HG02870 (cell line): Measurements from ENCODE around the gene CHIT1.

Source experiments
- ATAC-seq: cut with Tn5 transposase; IDR thresholded peaks from one replicate; pipeline ENCODE4 v1.9.1; 2021; ENCODE audit warnings: mild to moderate bottlenecking, moderate library complexity; ENCODE audit not compliant: unreplicated experiment

Gene CHIT1

DNA sequence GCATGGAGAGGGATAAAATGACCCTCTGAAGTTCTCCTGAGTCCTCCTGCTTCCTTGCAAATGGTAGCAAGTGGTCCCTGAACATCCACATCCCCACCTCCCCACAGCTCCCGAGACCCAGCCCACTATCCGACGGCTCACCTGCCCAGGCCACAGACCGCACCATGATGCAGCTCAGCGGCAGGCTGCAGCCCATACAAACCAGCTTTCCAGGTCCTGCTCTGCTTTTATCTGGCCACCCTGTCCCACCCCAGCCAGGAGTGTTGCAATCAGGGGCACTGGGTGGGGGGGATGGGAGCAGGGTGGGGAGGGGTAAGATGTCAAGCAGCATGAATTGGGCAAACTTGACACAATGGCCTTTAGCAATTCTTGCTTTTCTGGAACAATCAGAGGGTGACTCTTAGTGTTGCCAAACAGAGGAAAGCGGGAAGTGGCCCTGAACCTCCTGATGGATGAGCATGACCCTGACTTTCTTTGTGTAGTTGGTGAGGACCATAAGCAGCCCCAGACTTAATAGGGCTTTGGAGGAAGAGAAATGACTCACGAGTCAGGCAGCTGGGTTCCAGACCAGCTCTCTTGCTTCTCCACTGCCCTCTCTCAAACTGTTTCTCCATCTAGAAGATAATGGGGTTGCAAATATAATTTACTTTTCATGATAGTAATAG is at the start of gene CHIT1:
CHIT1 (minus strand) TSS at position 203 of the 665 bp plus-strand sequence; CDS start at position 166, 37 bp downstream.
- no peak for ATAC-seq

DNA sequence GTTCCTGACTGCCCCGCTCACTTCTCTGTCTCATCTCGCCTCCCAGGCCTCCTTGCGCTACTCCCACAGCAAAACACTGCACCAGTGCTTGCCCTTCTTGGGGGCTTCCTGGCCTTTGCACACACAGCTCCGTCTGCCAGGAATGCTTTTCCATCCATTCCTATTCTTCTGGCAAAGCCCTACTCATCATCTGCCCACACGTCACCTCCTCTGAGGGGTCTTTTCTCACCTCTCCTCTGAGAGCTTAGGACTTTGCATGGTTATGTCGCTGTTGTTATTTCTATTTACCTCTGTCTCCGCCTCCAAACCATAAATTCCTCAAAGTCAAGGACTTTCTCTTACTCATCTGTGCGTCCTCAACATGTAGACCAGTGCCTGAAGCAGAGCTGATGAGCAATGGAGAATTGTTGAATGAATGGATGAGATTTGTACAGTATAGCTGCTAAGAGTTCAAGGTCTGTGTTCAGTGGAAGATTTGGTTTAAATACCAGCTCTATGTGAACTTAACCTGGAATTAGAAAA is 49.5 kb upstream of the CHIT1 start:
- ATAC-seq: no peak

GRCh38 chr1:203278082-203278884 is 48.8 kb upstream of the CHIT1 start:
- ATAC-seq: no peak

DNA sequence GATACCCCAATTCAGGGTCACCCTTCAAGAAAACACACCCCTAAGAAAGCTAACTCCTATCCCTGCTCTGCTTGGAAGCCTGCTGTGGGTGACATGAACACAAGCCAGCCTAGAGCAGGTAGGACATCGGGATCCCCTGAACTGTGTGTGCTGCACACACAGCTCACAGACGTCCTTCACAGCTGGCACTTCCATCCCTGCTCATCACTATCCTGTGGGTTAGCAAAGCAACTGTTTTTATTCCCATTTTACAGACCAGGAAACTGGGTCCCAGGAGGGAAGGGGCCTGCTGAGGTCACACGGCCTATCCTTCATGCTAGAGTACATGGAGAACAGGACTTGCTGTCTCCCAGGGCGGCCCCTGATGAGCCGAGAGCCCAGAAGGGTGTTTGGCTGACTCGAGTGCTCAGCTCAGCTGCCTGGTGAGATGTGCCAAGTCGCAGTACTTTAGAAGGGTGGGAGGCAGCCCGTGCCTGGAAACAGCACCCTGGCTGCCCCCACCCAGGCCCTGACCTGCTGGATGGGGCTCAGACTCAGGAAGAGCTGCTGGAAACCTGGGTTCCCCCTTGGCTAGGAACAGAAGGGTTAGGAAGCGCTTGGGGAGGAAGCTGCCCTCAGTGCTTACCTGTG is 47.6 kb upstream of the CHIT1 start:
- ATAC-seq: no peak

GRCh38 chr1:203276408-203276807 is 46.9 kb upstream of the CHIT1 start:
- no peak for ATAC-seq

DNA sequence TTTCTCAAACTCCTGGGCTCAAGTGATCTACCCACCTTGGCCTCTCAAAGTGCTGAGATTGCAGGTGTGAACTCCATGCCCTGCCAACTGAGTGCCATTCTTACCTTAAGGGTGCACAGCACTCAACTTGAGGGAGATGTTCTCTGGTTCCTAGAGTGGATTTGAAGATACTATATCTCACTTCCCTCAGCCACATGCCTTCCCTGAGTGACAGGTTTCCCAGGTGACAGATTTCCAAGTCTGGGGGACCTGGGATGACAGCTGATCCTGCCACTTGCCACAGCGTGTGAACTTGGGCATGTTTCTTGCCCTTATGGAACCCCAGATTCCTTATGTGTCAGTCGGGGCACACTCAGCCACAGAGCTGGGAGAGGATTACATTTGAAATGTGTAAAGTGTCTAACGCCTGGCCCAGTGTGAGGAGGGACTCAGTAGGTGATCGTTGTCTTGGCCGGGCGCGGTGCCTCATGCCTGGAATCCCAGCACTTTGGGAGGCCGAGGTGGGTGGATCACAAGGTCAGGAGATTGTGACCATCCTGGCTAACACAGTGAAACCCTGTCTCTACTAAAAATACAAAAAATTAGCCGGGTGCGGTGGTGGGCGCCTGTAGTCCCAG is 46.3 kb upstream of the CHIT1 start:
- ATAC-seq: no peak

GRCh38 chr1:203274603-203275381 is 45.3 kb upstream of the CHIT1 start:
- no peak for ATAC-seq

GRCh38 chr1:203273869-203274602 is 44.6 kb upstream of the CHIT1 start:
- peak; percentile 10 for ATAC-seq

GRCh38 chr1:203273206-203273868 is 43.9 kb upstream of the CHIT1 start:
- ATAC-seq: peak; percentile 45

DNA sequence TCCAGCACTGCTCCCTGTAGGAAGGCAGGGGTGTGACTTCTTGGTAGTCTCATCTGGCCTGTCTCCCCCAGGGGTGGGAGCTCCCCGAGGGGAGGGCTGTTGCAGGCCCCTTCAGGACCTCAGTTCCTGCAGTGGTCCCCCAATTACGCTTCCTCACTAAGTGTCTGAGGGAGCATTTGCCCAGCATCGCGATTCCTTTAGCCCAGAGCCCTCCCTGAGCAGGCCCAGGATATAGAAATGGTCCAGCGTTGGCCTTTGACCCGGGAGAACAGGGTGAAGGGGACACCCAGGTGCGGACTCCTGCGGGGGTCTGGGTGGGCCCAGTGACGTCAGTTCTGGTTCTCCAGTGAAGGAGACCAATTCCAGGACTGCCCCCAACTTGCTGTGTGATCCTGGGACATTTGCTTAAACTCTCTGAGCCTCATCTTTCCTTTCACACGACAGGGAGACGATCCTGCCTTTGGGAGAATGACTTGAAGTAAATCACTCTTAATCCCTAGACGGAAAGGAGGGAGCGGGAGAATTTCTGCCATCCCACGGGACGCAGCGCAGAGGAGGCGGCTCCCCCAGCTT is 43.2 kb upstream of the CHIT1 start:
- no peak for ATAC-seq

DNA sequence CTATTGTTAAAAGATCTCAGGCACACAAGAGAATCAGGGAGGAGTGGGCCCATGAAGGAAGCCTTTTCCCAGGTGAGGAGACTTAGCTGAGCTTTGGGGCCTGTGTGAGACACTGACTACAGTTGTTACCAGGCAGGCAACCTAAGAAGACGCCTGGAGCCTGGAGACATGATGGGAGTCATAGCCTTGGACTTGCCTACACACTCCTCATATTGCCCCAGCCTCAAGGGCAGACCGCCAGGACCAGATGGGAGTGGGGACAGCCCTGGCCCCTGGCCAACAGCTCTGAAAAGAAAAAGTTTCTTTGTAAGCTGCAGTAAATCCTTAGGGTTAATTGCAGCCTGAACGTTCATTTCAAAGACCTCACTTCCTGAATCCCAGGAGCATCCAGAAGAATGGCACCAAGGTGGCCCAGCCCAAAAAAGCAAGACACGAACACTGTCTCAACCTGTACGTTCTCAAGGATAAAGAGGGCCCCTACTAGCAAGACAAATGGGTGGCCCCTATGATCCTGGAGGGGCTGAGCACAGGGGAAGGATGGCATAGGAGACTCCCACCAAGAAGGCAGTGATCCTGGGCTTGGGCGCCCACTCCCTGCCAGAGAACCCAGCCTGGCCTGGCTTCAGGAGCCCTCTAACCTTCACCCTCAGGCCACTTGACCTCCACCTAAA is 42.6 kb upstream of the CHIT1 start:
- ATAC-seq: no peak

DNA sequence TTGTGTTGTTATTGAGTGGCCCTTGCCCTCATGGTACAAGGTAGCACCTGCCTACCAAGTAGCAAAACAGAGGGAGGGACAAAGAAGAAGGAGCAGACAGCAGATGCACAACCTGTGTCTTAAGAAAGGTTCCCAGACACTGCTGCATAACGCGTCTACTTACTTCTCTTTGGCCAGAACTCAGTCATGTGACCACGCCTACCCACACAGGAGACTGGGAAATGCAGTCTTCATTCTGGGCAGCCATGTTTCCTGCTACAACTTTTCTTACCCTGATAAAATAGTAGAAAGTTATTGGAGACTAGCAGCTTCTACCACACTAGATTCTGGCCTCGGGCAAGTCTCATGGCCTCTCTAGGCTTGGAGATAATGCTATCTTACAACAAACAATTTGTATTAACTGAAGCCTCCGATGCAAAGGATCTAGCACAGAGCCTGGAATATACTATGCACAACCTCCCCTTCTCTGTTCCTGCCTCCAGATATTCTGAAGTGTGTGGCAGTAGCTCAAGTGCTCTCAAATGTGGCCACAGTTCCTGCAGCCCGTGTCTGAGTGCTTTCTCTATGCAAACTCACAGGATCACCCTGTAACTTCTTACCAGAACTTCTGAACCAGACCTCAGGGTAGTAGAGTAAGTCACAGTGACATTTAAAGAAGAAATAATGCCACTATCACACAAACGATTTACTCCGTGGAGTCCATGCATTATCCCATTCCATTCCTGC is 41.7 kb upstream of the CHIT1 start:
- ATAC-seq: no peak

- ATAC-seq: no peak
These were observed 41.0 kb upstream of the CHIT1 start for GRCh38 chr1:203270448-203270847.

GRCh38 chr1:203269654-203270020 is 40.2 kb upstream of the CHIT1 start:
- ATAC-seq: no peak

- no peak for ATAC-seq
These were observed 39.6 kb upstream of the CHIT1 start for GRCh38 chr1:203268901-203269653.

GRCh38 chr1:203267912-203268311 is 38.4 kb upstream of the CHIT1 start:
- no peak for ATAC-seq

GRCh38 chr1:203267347-203267846 is 37.9 kb upstream of the CHIT1 start:
- no peak for ATAC-seq
